GM21390 (cell line): ENCODE measurements around the gene MYCT1.
"Not testable (repeated sequence)": the region's sequence is repeated elsewhere in the genome, so short reads cannot be mapped to it uniquely, and the experiment has no call there.

ENCODE experiments used
- ATAC-seq: cut with Tn5 transposase; IDR thresholded peaks from one replicate; pipeline ENCODE4 v1.9.1; 2021; ENCODE audit not compliant: unreplicated experiment

Gene MYCT1

GRCh38 chr6:152697634-152698033 is at the start of gene MYCT1:
Gene MYCT1 (plus strand): TSS chr6:152697897. CDS start chr6:152697903, 6 bp downstream.
- no peak for ATAC-seq

GRCh38 chr6:152648105-152648504 is 49.6 kb upstream of the MYCT1 start:
- ATAC-seq: no peak

GRCh38 chr6:152651986-152652385 is 45.7 kb upstream of the MYCT1 start:
- ATAC-seq: no peak

- no peak for ATAC-seq
These were observed 35.9 kb upstream of the MYCT1 start for GRCh38 chr6:152661776-152662175.

- ATAC-seq: no peak
These were observed 27.8 kb upstream of the MYCT1 start for GRCh38 chr6:152669895-152670294.

- ATAC-seq: no peak
These were observed 26.5 kb upstream of the MYCT1 start for GRCh38 chr6:152671171-152671570.

- no peak for ATAC-seq
These were observed 24.5 kb upstream of the MYCT1 start for GRCh38 chr6:152673236-152673635.

GRCh38 chr6:152680151-152680550 is 17.5 kb upstream of the MYCT1 start:
- no peak for ATAC-seq

GRCh38 chr6:152680879-152681517 is 16.7 kb upstream of the MYCT1 start:
- no peak for ATAC-seq

GRCh38 chr6:152682141-152682540 is 15.6 kb upstream of the MYCT1 start:
- ATAC-seq: no peak

GRCh38 chr6:152682935-152683334 is 14.8 kb upstream of the MYCT1 start:
- not testable (repeated sequence) for ATAC-seq

GRCh38 chr6:152685819-152686218 is 11.9 kb upstream of the MYCT1 start:
- ATAC-seq: no peak

GRCh38 chr6:152695372-152696045 is 2.2 kb upstream of the MYCT1 start:
- no peak for ATAC-seq

- no peak for ATAC-seq
These were observed 1.2 kb upstream of the MYCT1 start for GRCh38 chr6:152696522-152696921.

- no peak for ATAC-seq
These were observed 995 bp downstream of the MYCT1 start for GRCh38 chr6:152698692-152699091.

GRCh38 chr6:152700427-152700826 is 2.7 kb downstream of the MYCT1 start:
- no peak for ATAC-seq

GRCh38 chr6:152701081-152701862 is 3.6 kb downstream of the MYCT1 start:
- no peak for ATAC-seq

GRCh38 chr6:152701863-152702401 is 4.2 kb downstream of the MYCT1 start:
- no peak for ATAC-seq

- ATAC-seq: not testable (repeated sequence)
These were observed 6.1 kb downstream of the MYCT1 start for GRCh38 chr6:152703750-152704149.

- ATAC-seq: no peak
These were observed 7.6 kb downstream of the MYCT1 start for GRCh38 chr6:152705327-152705726.

GRCh38 chr6:152716322-152716721 is 18.6 kb downstream of the MYCT1 start:
- no peak for ATAC-seq

GRCh38 chr6:152720974-152721373 is 23.3 kb downstream of the MYCT1 start:
- no peak for ATAC-seq
